Activated CD4-positive, alpha-beta T cell treated with anti-CD3 and anti-CD28 coated beads for 48 hours (primary cell): ENCODE data around the gene FADS2.
"Not testable (repeated sequence)": the region's sequence is repeated elsewhere in the genome, so short reads cannot be mapped to it uniquely, and the experiment has no call there.

Experiments used
- DNase-seq: peaks from one replicate; pipeline ENCODE4 v3.0.0-alpha.2; 2020

The FADS2 gene

GRCh38 chr11:61869429-61869707 is 41.3 kb downstream of the FADS2 start:
- no peak for DNase-seq

- DNase-seq: no peak
These were observed 41.8 kb downstream of the FADS2 start for GRCh38 chr11:61869708-61870451.

- DNase-seq: no peak
These were observed 42.5 kb downstream of the FADS2 start for GRCh38 chr11:61870541-61871031.

- DNase-seq: peak; percentile 79
These were observed 43.1 kb downstream of the FADS2 start for GRCh38 chr11:61871158-61871597.

GRCh38 chr11:61872935-61873565 is 45.0 kb downstream of the FADS2 start:
- no peak for DNase-seq

- no peak for DNase-seq
These were observed 45.7 kb downstream of the FADS2 start for GRCh38 chr11:61873588-61874376.

GRCh38 chr11:61874377-61874809 is 46.3 kb downstream of the FADS2 start:
- DNase-seq: no peak

DNA sequence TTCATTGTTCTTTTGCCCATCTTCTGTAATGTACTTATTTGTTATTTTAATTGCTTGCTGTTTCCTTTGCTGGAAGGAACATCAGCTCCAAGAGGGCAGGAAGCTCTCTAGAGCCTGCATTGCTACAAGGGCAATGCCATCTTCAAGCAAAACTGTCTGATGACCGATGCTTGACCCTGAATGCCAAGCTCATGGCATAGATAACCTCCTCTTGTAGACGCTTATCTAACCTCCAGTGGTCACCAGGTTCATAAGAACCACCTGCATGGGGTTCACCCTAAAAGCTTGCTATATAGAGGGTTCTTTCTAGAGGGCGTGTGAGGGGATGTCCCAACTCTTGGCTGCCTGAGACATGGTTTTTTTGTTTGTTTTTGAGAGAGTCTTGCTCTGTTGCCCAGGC is 46.8 kb downstream of the FADS2 start:
- no peak for DNase-seq

- no peak for DNase-seq
These were observed 47.6 kb downstream of the FADS2 start for GRCh38 chr11:61875698-61876097.

GRCh38 chr11:61879152-61879551 is 51.1 kb downstream of the FADS2 start:
- DNase-seq: no peak

- DNase-seq: no peak
These were observed 51.9 kb downstream of the FADS2 start for GRCh38 chr11:61880031-61880430.

DNA sequence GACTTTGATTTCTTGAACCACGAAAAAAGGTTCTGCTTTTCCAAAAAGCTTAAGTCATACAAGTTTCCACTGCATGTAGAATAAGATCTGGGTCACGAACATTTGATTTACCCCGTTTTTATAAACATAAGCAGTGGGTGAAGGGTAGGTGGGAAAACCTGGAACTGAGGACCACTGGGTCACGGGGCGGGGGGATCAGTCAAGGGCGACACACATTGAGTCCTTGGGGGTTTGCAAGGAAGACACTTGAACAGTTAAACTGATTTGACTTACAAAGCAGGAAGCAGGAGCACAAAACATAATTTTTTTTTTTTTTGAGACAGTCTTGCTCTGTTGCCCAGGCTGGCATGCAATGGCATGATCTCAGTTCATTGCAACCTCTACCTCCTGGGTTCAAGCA is 52.4 kb downstream of the FADS2 start:
- DNase-seq: no peak

DNA sequence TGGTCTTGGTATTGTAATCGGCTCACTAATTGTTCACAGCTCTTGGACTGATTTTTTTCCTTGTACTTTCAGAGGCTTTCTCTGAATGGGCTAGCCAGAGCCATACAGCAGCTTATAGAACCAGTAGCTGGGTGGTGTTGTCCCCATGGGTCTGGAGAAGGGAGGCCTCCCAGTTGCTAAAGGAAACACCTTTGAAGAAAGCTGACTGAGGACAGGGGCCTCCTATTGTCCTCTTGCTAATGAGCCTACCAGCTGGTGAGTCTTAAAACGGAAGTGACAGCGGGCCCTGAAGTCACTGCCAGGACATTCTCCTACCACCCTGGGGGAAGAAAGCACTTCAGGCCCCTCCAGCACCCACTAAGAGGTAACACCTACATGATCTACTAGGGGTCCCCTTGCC is 53.3 kb downstream of the FADS2 start:
- no peak for DNase-seq

- DNase-seq: not testable (repeated sequence)
These were observed 54.2 kb downstream of the FADS2 start for GRCh38 chr11:61882267-61882666.

DNA sequence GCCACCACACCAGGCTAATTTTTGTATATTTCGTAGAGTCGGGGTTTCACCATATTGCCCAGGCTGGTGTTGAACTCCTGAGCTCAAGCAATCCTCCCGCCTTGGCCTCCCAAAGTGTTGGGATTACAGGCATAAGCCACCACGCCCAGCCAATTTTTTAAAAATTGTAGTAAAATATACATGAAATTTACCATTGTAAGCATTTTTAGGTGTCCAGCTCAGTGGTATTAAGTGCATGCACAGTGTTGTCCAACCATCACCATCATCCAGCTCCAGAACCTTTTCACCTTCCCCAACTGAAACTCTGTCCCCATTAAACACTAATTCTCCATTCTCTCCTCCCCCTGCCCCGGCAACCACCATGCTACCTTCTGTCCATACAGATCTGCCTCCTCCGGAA is 54.8 kb downstream of the FADS2 start:
- DNase-seq: no peak

- no peak for DNase-seq
These were observed 55.2 kb downstream of the FADS2 start for GRCh38 chr11:61883327-61883726.

DNA sequence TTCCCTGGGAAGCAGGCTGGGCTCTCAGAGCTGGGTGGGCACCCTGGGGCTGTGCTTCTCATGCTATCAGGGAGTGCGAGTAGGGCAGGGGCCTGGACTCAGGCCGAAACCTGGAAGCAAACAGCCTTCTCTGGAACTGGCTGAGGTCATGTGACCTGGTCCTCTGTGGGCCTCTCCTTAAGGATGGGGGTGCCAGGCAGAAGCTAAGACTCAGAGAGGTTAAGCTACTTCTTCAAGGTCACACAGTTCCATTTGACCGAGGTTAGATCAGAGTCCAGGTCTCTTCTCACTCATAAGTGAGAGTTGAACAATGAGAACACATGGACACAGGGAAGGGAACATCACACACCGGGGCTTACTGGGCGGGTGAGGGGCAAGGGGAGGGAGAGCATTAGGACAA is 55.8 kb downstream of the FADS2 start:
- no peak for DNase-seq

- DNase-seq: no peak
These were observed 57.2 kb downstream of the FADS2 start for GRCh38 chr11:61885166-61885778.

DNA sequence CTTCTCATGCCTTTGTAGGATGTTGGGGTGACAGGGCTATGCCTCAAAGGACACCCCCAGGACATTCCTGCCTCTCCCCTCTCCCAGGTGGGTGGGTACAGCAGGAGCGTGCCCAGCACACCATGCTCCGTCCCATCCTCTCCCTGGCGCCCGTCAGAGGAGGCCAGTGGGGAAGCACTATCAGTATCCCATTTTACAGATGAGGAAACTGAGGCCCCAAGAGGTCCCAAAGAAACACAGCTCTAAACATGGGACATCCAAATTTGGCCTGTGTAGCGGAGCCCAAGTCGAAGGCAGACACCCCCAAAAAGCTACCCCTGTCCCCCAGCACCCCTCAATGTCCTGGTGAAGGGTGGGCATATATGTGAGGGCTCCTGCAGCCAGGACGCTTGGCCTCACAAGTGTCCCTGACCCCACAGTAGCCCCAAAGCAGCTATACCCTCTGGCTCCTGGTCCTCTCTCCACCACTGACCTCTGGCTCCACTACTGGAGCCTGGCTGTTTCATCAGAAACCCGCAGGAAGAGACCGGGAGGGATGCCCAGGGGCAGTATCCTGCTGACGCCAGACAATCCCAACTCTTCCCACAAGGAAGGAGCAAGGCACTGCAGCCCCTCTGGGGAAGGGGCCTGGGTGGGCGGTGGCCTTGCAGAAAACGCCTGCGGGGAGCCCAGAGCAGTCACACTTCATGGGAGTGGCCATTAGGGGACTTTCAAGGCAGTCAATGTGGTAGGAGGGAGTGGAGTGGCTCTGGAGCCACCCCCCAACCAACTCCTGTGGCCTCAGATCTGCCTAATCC is 57.9 kb downstream of the FADS2 start:
- no peak for DNase-seq

- no peak for DNase-seq
These were observed 58.5 kb downstream of the FADS2 start for GRCh38 chr11:61886643-61887042.

- DNase-seq: no peak
These were observed 59.9 kb downstream of the FADS2 start for GRCh38 chr11:61887839-61888494.

GRCh38 chr11:61888590-61888989 is 60.5 kb downstream of the FADS2 start:
- DNase-seq: no peak
